Suprapubic skin (tissue), 4 donors: ENCODE measurements around the gene PRDM12. TPM values are rescaled to one million over a fixed set of nuclear protein-coding genes. Genes with fewer than 3 reads are reported as not detected.

Experiments used
- DNase-seq, 2 donors: peaks; one replicate each; pipeline ENCODE4 v3.0.0-alpha.2; 2019; ENCODE audit warnings: low spot score in 2 of 2
- H3K27ac ChIP-seq: fragments of 200-600 bp; sonication (generic); one replicate; pipeline ENCODE4 v1.5.1; 2019
- H3K27me3 ChIP-seq: fragments of 200-600 bp; sonication (generic); one replicate; pipeline ENCODE4 v1.5.1; 2019
- H3K36me3 ChIP-seq: fragments of 200-600 bp; sonication (generic); one replicate; pipeline ENCODE4 v1.5.1; 2019
- H3K4me1 ChIP-seq: fragments of 200-600 bp; sonication (generic); one replicate; pipeline ENCODE4 v1.5.1; 2019
- H3K4me3 ChIP-seq: fragments of 200-600 bp; sonication (generic); one replicate; pipeline ENCODE4 v1.5.1; 2019; ENCODE audit warnings: mild to moderate bottlenecking
- H3K9me3 ChIP-seq: fragments of 200-600 bp; sonication (generic); one replicate; pipeline ENCODE4 v1.5.1; 2019
- CTCF ChIP-seq, 2 donors: fragments of 200-600 bp in 1 of 2; fragments of 450-650 bp in 1 of 2; sonication (generic) in 1 of 2; IDR thresholded peaks; one replicate each; pipeline ENCODE4 v1.5.1; 2016 to 2019; ENCODE audit warnings: antibody characterized with exemption in 2 of 2, mild to moderate bottlenecking in 1 of 2, moderate library complexity in 1 of 2
- EP300 ChIP-seq: sonication (generic); formaldehyde crosslinking; IDR thresholded peaks from one replicate; pipeline ENCODE4 v1.6.1; 2017; ENCODE audit warnings: antibody characterized with exemption
- POLR2A ChIP-seq, 2 donors: fragments of 450-650 bp; IDR thresholded peaks; one replicate each; pipeline ENCODE4 v1.6.1; 2017; ENCODE audit warnings: antibody characterized with exemption in 2 of 2, mild to moderate bottlenecking in 2 of 2, moderate library complexity in 2 of 2
- POLR2AphosphoS5 ChIP-seq, 3 donors: sonication (generic); formaldehyde crosslinking; IDR thresholded peaks; one replicate each; pipeline ENCODE4 v1.6.1; 2017; ENCODE audit warnings: antibody characterized with exemption in 3 of 3
- WGBS: methylation state at CpG from one replicate; pipeline ENCODE4 v1.1.5; 2018; 5-methylcytosine and 5-hydroxymethylcytosine counted together
- total RNA-seq, 4 donors: library from RNA; depleted of rRNA; stranded (reverse); fragments of >200 nt; gene quantifications; one replicate each; pipeline ENCODE4 v1.1.0, GENCODE V29; 2016

The PRDM12 gene
- total RNA-seq, 4 donors from 2014 or later: not detected

GRCh38 chr9:130661451-130662098 lies 2.8 kb upstream of the PRDM12 start:
- peaks cover 100% of the 10 kb centered on the region for H3K27me3 ChIP-seq
- no peak overlapping the region for H3K27ac ChIP-seq
- 9% methylated on average over 16 of the region's 47 CpGs for WGBS
- H3K4me3 ChIP-seq: peak overlapping the region; percentile 48
- peaks cover 70% of the 10 kb centered on the region for H3K4me1 ChIP-seq
- no peaks in the 10 kb centered on the region for H3K9me3 ChIP-seq
- TF ChIP-seq POLR2A (IDR thresholded peaks at IDR 0.05) (no peak), CTCF (IDR thresholded peaks at IDR 0.05) (no peak), EP300 (no peak), POLR2AphosphoS5 (IDR thresholded peaks at IDR 0.05) (no peak)
- DNase-seq: no peak
- no peaks in the 10 kb centered on the region for H3K36me3 ChIP-seq

GRCh38 chr9:130662099-130662969 lies 2.1 kb upstream of the PRDM12 start:
- Histone ChIP-seq H3K36me3 (no peaks in the 10 kb centered on the region), H3K27ac (no peak overlapping the region), H3K4me3 (peak overlapping the region; percentile 25), H3K27me3 (peaks cover 100% of the 10 kb centered on the region), H3K4me1 (peaks cover 73% of the 10 kb centered on the region), H3K9me3 (no peaks in the 10 kb centered on the region)
- 2% methylated on average over 9 of the region's 49 CpGs for WGBS
- DNase-seq: no peak
- TF ChIP-seq POLR2A (IDR thresholded peaks at IDR 0.05) (no peak), CTCF (IDR thresholded peaks at IDR 0.05) (no peak), POLR2AphosphoS5 (IDR thresholded peaks at IDR 0.05) (no peak)

- Histone ChIP-seq H3K4me1 (peaks cover 73% of the 10 kb centered on the region), H3K36me3 (no peaks in the 10 kb centered on the region), H3K27ac (no peak overlapping the region), H3K27me3 (peaks cover 100% of the 10 kb centered on the region), H3K9me3 (no peaks in the 10 kb centered on the region), H3K4me3 (peak overlapping the region; percentile 25)
- no peak for DNase-seq
- no peak for TF ChIP-seq POLR2A (IDR thresholded peaks at IDR 0.05)
- no peak for TF ChIP-seq EP300
- no peak for TF ChIP-seq CTCF (IDR thresholded peaks at IDR 0.05)
- no peak for TF ChIP-seq POLR2AphosphoS5 (IDR thresholded peaks at IDR 0.05)
- whole genome bisulfite sequencing: 3% methylated on average over 15 of the region's 15 CpGs
These were observed 1.5 kb upstream of the PRDM12 start for GRCh38 chr9:130662970-130663257.

- Histone ChIP-seq H3K27me3 (peaks cover 100% of the 10 kb centered on the region), H3K36me3 (no peaks in the 10 kb centered on the region), H3K27ac (no peak overlapping the region), H3K4me1 (peaks cover 73% of the 10 kb centered on the region), H3K4me3 (peak overlapping the region; percentile 25), H3K9me3 (no peaks in the 10 kb centered on the region)
- under 1% methylated on average over 42 of the region's 65 CpGs for WGBS
- TF ChIP-seq EP300: no peak
- TF ChIP-seq CTCF (IDR thresholded peaks at IDR 0.05): no peak
- TF ChIP-seq POLR2A (IDR thresholded peaks at IDR 0.05): no peak
- no peak for TF ChIP-seq POLR2AphosphoS5 (IDR thresholded peaks at IDR 0.05)
- DNase-seq: no peak
These were observed 977 bp upstream of the PRDM12 start for GRCh38 chr9:130663258-130663976.

GRCh38 chr9:130663977-130664250 lies 480 bp upstream of the PRDM12 start:
- no peaks in the 10 kb centered on the region for H3K9me3 ChIP-seq
- 5% methylated on average over 4 of the region's 19 CpGs for WGBS
- no peak overlapping the region for H3K27ac ChIP-seq
- no peaks in the 10 kb centered on the region for H3K36me3 ChIP-seq
- H3K27me3 ChIP-seq: peaks cover 99% of the 10 kb centered on the region
- H3K4me3 ChIP-seq: peak overlapping the region; percentile 25
- H3K4me1 ChIP-seq: peaks cover 73% of the 10 kb centered on the region
- DNase-seq: no peak
- TF ChIP-seq CTCF (IDR thresholded peaks at IDR 0.05) (no peak), POLR2AphosphoS5 (IDR thresholded peaks at IDR 0.05) (no peak), EP300 (no peak), POLR2A (IDR thresholded peaks at IDR 0.05) (no peak)
